Esophagus squamous epithelium (tissue), 5 donors: Measurements from ENCODE around the gene SLC38A8. TPM values are rescaled to one million over a fixed set of nuclear protein-coding genes. Genes with fewer than 3 reads are reported as not detected.

Experiments used
- DNase-seq: peaks from one replicate; lab custom pipeline; 2025; lab: John Stamatoyannopoulos, UW
- H3K27ac ChIP-seq, 4 donors: fragments of 200-600 bp; sonication (generic); one replicate each; pipeline ENCODE4 v1.5.1; 2016 to 2019; ENCODE audit warnings: mild to moderate bottlenecking in 1 of 4
- H3K27me3 ChIP-seq, 4 donors: fragments of 200-600 bp; sonication (generic); 1 replicate in 3 of 4; 2 replicates in 1 of 4; pipeline versions ENCODE4 v1.5.1 to v1.6.0; 2017 to 2021; ENCODE audit warnings: antibody characterized with exemption in 1 of 4
- H3K36me3 ChIP-seq, 3 donors: fragments of 200-600 bp; sonication (generic); one replicate each; pipeline ENCODE4 v1.5.1; 2016 to 2019
- H3K4me1 ChIP-seq, 3 donors: fragments of 200-600 bp; sonication (generic); one replicate each; pipeline ENCODE4 v1.5.1; 2017 to 2019
- H3K4me3 ChIP-seq, 4 donors: fragments of 200-600 bp; sonication (generic); 1 replicate in 3 of 4; 2 replicates in 1 of 4; pipeline ENCODE4 v1.5.1; 2016 to 2019; ENCODE audit warnings: mild to moderate bottlenecking in 2 of 4, moderate library complexity in 1 of 4
- H3K9me3 ChIP-seq, 3 donors: fragments of 200-600 bp; sonication (generic); one replicate each; pipeline ENCODE4 v1.5.1; 2016 to 2019
- POLR2A ChIP-seq, 4 donors: fragments of 450-650 bp; IDR thresholded peaks; one replicate each; pipeline ENCODE4 v1.6.1; 2017; ENCODE audit warnings: antibody characterized with exemption in 4 of 4, mild to moderate bottlenecking in 4 of 4, moderate library complexity in 3 of 4
- WGBS, 2 donors: methylation state at CpG; one replicate each; pipeline ENCODE4 v1.1.5; 2018; 5-methylcytosine and 5-hydroxymethylcytosine counted together
- intact Hi-C: fragments of 100-400 bp; cut with DNase I; formaldehyde crosslinking; loops from one replicate; pipeline ENCODE4 v1.15.0; 2022
- total RNA-seq, 4 donors: library from RNA; depleted of rRNA; stranded (reverse); fragments of >200 nt; gene quantifications; one replicate each; pipeline ENCODE4 v1.1.0, GENCODE V29; 2016
- TF ChIP-seq, protein P1 (sequence below), 6 experiments: fragments of 450-650 bp in 4 of 6; fragments of 200-600 bp in 2 of 6; sonication (generic) in 2 of 6; IDR thresholded peaks; one replicate each; pipeline ENCODE4 v1.5.1; 2016 to 2019; ENCODE audit warnings: antibody characterized with exemption in 6 of 6, mild to moderate bottlenecking in 4 of 6, moderate library complexity in 4 of 6
- donor health status: DM: yes; HTN: yes; CAD: no.

Gene SLC38A8
- total RNA-seq, 4 donors from 2014 or later, result not detected

- intact Hi-C loops, result no loop called here
- H3K9me3 ChIP-seq, result no peaks in the 10 kb centered on the region
- 72 to 89% methylated on average over 9 to 11 of the region's 13 CpGs for WGBS, 2 donors
- TF ChIP-seq, protein P1, sequence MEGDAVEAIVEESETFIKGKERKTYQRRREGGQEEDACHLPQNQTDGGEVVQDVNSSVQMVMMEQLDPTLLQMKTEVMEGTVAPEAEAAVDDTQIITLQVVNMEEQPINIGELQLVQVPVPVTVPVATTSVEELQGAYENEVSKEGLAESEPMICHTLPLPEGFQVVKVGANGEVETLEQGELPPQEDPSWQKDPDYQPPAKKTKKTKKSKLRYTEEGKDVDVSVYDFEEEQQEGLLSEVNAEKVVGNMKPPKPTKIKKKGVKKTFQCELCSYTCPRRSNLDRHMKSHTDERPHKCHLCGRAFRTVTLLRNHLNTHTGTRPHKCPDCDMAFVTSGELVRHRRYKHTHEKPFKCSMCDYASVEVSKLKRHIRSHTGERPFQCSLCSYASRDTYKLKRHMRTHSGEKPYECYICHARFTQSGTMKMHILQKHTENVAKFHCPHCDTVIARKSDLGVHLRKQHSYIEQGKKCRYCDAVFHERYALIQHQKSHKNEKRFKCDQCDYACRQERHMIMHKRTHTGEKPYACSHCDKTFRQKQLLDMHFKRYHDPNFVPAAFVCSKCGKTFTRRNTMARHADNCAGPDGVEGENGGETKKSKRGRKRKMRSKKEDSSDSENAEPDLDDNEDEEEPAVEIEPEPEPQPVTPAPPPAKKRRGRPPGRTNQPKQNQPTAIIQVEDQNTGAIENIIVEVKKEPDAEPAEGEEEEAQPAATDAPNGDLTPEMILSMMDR (IDR thresholded peaks at IDR 0.05), result no peak
- no peak for TF ChIP-seq POLR2A (IDR thresholded peaks at IDR 0.05)
- no peak for DNase-seq
- H3K4me3 ChIP-seq, result no peak overlapping the region
- no peak overlapping the region for H3K27ac ChIP-seq
- peaks cover 0 to 85% (median 0%) of the 10 kb centered on the region in 4 donors for H3K27me3 ChIP-seq
- peaks cover 0 to 6% (median 0%) of the 10 kb centered on the region in 3 donors for H3K4me1 ChIP-seq
- no peaks in the 10 kb centered on the region for H3K36me3 ChIP-seq
These were observed 47.9 kb downstream of the SLC38A8 start for GRCh38 chr16:83994703-83995102.

- TF ChIP-seq, protein P1 (IDR thresholded peaks at IDR 0.05), result no peak
- no peak for TF ChIP-seq POLR2A (IDR thresholded peaks at IDR 0.05)
- no peak overlapping the region for H3K27ac ChIP-seq
- H3K27me3 ChIP-seq, result peaks cover 0 to 86% (median 0%) of the 10 kb centered on the region in 4 donors
- H3K36me3 ChIP-seq, result no peaks in the 10 kb centered on the region
- intact Hi-C loops, result no loop called here
- H3K4me1 ChIP-seq, result peaks cover 0 to 6% (median 0%) of the 10 kb centered on the region in 3 donors
- no peaks in the 10 kb centered on the region for H3K9me3 ChIP-seq
- H3K4me3 ChIP-seq, result no peak overlapping the region
- WGBS, 2 donors, result 76% methylated on average over 5 of the region's 8 CpGs; no CpG with 5 or more reads in 1 of the 2 donors
- DNase-seq, result no peak
These were observed 48.5 kb downstream of the SLC38A8 start for GRCh38 chr16:83994087-83994486.

- TF ChIP-seq, protein P1 (IDR thresholded peaks at IDR 0.05), result no peak
- no peak for TF ChIP-seq POLR2A (IDR thresholded peaks at IDR 0.05)
- WGBS, 2 donors, result 53 to 68% methylated on average over 4 to 5 of the region's 6 CpGs
- Histone ChIP-seq H3K4me1 (peaks cover 0 to 6% (median 0%) of the 10 kb centered on the region in 3 donors), H3K27me3 (peaks cover 0 to 86% (median 2%) of the 10 kb centered on the region in 4 donors), H3K27ac (no peak overlapping the region), H3K9me3 (no peaks in the 10 kb centered on the region), H3K4me3 (no peak overlapping the region), H3K36me3 (no peaks in the 10 kb centered on the region)
- DNase-seq, result no peak
- intact Hi-C loops, result no loop called here
These were observed 50.0 kb downstream of the SLC38A8 start for GRCh38 chr16:83992624-83993023.

DNA sequence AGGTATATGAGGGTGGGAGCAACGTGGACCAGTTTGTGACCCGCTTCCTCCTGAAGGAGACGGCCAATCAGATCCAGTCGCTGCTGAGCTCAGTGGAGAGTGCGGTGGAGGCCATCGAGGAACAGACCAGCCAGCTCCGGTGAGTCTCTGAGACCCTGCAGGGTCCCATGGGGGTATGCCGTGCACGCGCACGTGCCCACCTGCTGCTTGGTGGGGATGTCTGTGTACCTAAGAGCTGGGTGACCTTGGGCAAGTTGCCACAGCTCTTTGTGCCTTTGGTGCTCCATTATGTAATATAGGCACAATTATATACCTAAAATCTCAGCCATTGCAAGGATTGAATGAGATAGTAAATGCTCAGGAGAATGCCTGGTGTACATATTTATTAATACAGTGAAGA is 52.1 kb downstream of the SLC38A8 start:
- H3K36me3 ChIP-seq, result no peaks in the 10 kb centered on the region
- no peak for DNase-seq
- WGBS, 2 donors, result 85 to 93% methylated on average over 4 to 5 of the region's 11 CpGs
- H3K4me3 ChIP-seq, result no peak overlapping the region
- H3K9me3 ChIP-seq, result no peaks in the 10 kb centered on the region
- intact Hi-C loops, result no loop called here
- H3K4me1 ChIP-seq, result peaks cover 0 to 1% (median 0%) of the 10 kb centered on the region in 3 donors
- peaks cover 0 to 79% (median 2%) of the 10 kb centered on the region in 4 donors for H3K27me3 ChIP-seq
- TF ChIP-seq, protein P1 (IDR thresholded peaks at IDR 0.05), result no peak
- no peak for TF ChIP-seq POLR2A (IDR thresholded peaks at IDR 0.05)
- no peak overlapping the region for H3K27ac ChIP-seq

DNA sequence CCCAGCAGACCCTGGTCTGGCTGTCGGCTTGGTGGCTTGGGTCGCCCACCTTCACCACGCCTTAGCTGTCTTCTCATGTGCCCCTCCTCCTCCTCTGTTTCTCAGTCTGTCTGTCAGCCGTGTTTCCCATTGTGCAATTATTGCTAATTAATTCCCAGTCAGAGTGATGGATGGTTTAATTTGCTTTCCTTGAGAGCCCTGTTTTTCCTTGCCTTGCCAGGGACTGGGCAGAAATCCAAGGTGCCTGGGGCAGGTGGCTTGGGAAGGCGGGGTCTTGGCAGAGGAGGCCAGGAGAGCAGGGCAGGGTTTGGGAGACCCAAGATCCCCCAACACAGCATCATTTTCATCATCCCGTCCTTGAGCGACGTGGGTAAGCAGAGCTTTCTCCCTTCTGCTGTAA is 53.3 kb downstream of the SLC38A8 start:
- H3K9me3 ChIP-seq, result no peaks in the 10 kb centered on the region
- H3K36me3 ChIP-seq, result no peaks in the 10 kb centered on the region
- intact Hi-C loops, result no loop called here
- H3K27ac ChIP-seq, result no peak overlapping the region
- DNase-seq, result no peak
- peaks cover 0 to 67% (median 2%) of the 10 kb centered on the region in 4 donors for H3K27me3 ChIP-seq
- no peak overlapping the region for H3K4me3 ChIP-seq
- TF ChIP-seq, protein P1 (IDR thresholded peaks at IDR 0.05), result no peak
- TF ChIP-seq POLR2A (IDR thresholded peaks at IDR 0.05), result no peak
- WGBS, 2 donors, result 42 to 45% methylated on average over 7 to 8 of the region's 8 CpGs
- no peaks in the 10 kb centered on the region for H3K4me1 ChIP-seq
